Right lobe of liver (tissue), 6 donors: ENCODE data around the gene IGF2. TPM values are rescaled to one million over a fixed set of nuclear protein-coding genes. Genes with fewer than 3 reads are reported as not detected.

ENCODE experiments used
- ATAC-seq, 4 donors: fragments of 200-7000 bp; cut with Tn5 transposase; one replicate each; pipeline ENCODE4 v1.9.1; 2020; ENCODE audit warnings: mild to moderate bottlenecking in 4 of 4, moderate library complexity in 4 of 4
- DNase-seq, 3 donors: peaks; one replicate each; pipeline ENCODE4 v3.0.0-alpha.2; 2020
- H3K27ac ChIP-seq, 3 donors: fragments of 200-600 bp; one replicate each; pipeline ENCODE4 v1.8.0; 2022
- H3K27me3 ChIP-seq, 2 donors: fragments of 200-600 bp; one replicate each; pipeline ENCODE4 v1.8.0; 2022
- H3K36me3 ChIP-seq, 4 donors: fragments of 200-600 bp; sonication (generic) in 1 of 4; one replicate each; pipeline versions ENCODE4 v1.5.1 to v1.8.0; 2017 to 2022; ENCODE audit warnings: control low read depth in 1 of 4
- H3K4me1 ChIP-seq, 4 donors: fragments of 200-600 bp; sonication (generic) in 1 of 4; one replicate each; pipeline versions ENCODE4 v1.5.1 to v1.8.0; 2017 to 2022; ENCODE audit warnings: control low read depth in 1 of 4
- H3K4me3 ChIP-seq, 3 donors: fragments of 200-600 bp; one replicate each; pipeline ENCODE4 v1.8.0; 2022
- H3K9me3 ChIP-seq, 4 donors: fragments of 200-600 bp; sonication (generic) in 1 of 4; one replicate each; pipeline versions ENCODE4 v1.5.1 to v1.8.0; 2017 to 2022; ENCODE audit warnings: control low read depth in 1 of 4
- POLR2A ChIP-seq: fragments of 450-650 bp; IDR thresholded peaks from one replicate; pipeline ENCODE4 v1.6.1; 2017; ENCODE audit warnings: antibody characterized with exemption, mild to moderate bottlenecking
- WGBS: methylation state at CpG from one replicate; pipeline ENCODE4 v1.1.6; 2018; ENCODE audit warnings: low coverage, low lambda C conversion rate; ENCODE audit not compliant: insufficient coverage; ENCODE audit errors: missing lambda C conversion rate; 5-methylcytosine and 5-hydroxymethylcytosine counted together
- intact Hi-C, 2 donors: fragments of 100-400 bp; cut with DNase I; formaldehyde crosslinking; loops; one replicate each; pipeline versions ENCODE4 v1.11.2 to v1.14.1; 2022
- total RNA-seq, 6 experiments: library from RNA; depleted of rRNA in 2 of 6; stranded (reverse); fragments of >200 nt in 2 of 6; fragmentation: NEBNext Ultra II Directional in 3 of 6; extraction: Animal tissue kit (Norgen Biotek cat#: 25700) in 3 of 6; gene quantifications; one replicate each; pipeline versions ENCODE4 v1.1.0 to v1.2.4, GENCODE V29; 2016 to 2023
- TF ChIP-seq, protein P1 (sequence below), 4 donors: fragments of 200-600 bp in 3 of 4; fragments of 450-650 bp in 1 of 4; IDR thresholded peaks; one replicate each; pipeline versions ENCODE4 v1.5.1 to v1.8.0; 2016 to 2022; ENCODE audit warnings: antibody characterized with exemption in 4 of 4, mild to moderate bottlenecking in 2 of 4
- donor health status: DM: no; HTN: yes; CAD: no.
- donor health status: DM: no; HTN: no; CAD: no.
- donor health status: DM: no; HTN: no; CAD: no.
- donor health status: DM: no; HTN: yes; CAD: no.
- donor health status: DM: no; HTN: yes; CAD: no.

Gene IGF2
- total RNA-seq, 6 experiments from 2014 or later, result 86.6 to 289 (median 177) TPM

DNA sequence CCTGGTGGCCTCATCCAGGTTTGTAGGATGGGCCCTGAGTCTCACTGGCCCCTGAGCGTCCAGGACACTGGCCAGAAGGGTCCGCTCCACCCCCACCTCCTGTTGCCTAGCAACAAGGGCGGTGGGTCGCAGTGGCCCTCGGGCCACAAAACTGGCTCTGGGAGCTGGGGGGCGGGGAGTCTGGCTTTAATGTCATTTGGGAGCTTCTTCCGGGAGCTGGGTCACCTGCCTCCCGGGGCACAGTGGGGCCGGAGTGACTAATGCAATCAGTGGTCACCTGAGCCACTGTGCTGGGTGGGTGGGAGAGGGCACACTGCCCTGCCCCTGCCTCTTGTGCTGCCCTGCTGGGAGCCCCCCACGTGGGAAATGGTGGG is 29.8 kb upstream of the IGF2 start:
- Histone ChIP-seq H3K4me3 (no peak overlapping the region), H3K27me3 (no peaks in the 10 kb centered on the region), H3K36me3 (no peaks in the 10 kb centered on the region), H3K4me1 (peaks cover 0 to 23% (median 0%) of the 10 kb centered on the region in 4 donors), H3K9me3 (no peaks in the 10 kb centered on the region), H3K27ac (no peak overlapping the region)
- ATAC-seq, result peak in 1 of 4 donors; percentile 25
- WGBS, result no CpG with 5 or more reads among the region's 10 CpGs
- intact Hi-C loops, result no loop called here
- no peak for DNase-seq
- TF ChIP-seq, protein P1, sequence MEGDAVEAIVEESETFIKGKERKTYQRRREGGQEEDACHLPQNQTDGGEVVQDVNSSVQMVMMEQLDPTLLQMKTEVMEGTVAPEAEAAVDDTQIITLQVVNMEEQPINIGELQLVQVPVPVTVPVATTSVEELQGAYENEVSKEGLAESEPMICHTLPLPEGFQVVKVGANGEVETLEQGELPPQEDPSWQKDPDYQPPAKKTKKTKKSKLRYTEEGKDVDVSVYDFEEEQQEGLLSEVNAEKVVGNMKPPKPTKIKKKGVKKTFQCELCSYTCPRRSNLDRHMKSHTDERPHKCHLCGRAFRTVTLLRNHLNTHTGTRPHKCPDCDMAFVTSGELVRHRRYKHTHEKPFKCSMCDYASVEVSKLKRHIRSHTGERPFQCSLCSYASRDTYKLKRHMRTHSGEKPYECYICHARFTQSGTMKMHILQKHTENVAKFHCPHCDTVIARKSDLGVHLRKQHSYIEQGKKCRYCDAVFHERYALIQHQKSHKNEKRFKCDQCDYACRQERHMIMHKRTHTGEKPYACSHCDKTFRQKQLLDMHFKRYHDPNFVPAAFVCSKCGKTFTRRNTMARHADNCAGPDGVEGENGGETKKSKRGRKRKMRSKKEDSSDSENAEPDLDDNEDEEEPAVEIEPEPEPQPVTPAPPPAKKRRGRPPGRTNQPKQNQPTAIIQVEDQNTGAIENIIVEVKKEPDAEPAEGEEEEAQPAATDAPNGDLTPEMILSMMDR (IDR thresholded peaks at IDR 0.05), result no peak
- no peak for TF ChIP-seq POLR2A

DNA sequence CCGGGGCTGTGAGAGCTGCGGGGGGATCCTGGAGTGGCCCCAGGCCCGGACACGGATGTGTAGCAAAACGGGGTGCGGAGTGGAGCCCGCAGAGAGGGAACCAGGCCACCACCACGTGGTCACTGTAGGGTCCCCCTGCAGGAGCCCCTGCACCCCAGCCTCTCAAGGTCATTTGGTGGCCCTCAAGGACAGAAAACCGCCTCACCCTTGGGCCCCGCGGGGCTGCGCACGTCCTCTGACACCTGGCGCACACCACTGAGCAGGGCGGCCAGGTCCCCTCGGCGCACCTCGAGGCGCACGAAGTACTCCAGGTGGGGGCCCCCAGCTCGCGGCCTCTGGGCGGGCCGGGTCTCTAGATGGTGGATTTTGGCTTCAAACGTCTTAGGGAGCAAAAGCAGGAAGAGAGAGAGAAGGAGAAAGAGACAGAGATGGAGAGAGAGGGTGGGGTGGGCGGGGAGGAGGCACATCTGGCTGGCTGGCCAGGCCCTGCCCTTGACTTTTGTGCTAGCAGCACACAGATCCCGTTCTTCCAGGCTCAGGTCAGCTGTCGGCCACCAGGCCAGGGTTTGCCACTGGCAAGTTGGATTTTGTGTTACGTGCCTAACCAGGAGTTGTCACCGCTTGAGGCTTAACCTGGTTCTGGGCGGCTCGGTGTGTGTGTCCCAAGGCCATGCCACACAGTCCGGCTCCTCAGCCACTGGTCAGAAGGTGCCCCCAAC is 29.3 kb upstream of the IGF2 start:
- Histone ChIP-seq H3K27me3 (no peaks in the 10 kb centered on the region), H3K4me3 (no peak overlapping the region), H3K36me3 (no peaks in the 10 kb centered on the region), H3K27ac (no peak overlapping the region), H3K9me3 (no peaks in the 10 kb centered on the region), H3K4me1 (peaks cover 0 to 23% (median 0%) of the 10 kb centered on the region in 4 donors)
- intact Hi-C loops, result no loop called here
- ATAC-seq (peak in 3 of 4 donors; percentile 10 to 48 (median 23)), DNase-seq (no peak)
- 78% methylated on average over 7 of the region's 33 CpGs for WGBS
- TF ChIP-seq, protein P1 (IDR thresholded peaks at IDR 0.05), result no peak
- TF ChIP-seq POLR2A, result no peak

DNA sequence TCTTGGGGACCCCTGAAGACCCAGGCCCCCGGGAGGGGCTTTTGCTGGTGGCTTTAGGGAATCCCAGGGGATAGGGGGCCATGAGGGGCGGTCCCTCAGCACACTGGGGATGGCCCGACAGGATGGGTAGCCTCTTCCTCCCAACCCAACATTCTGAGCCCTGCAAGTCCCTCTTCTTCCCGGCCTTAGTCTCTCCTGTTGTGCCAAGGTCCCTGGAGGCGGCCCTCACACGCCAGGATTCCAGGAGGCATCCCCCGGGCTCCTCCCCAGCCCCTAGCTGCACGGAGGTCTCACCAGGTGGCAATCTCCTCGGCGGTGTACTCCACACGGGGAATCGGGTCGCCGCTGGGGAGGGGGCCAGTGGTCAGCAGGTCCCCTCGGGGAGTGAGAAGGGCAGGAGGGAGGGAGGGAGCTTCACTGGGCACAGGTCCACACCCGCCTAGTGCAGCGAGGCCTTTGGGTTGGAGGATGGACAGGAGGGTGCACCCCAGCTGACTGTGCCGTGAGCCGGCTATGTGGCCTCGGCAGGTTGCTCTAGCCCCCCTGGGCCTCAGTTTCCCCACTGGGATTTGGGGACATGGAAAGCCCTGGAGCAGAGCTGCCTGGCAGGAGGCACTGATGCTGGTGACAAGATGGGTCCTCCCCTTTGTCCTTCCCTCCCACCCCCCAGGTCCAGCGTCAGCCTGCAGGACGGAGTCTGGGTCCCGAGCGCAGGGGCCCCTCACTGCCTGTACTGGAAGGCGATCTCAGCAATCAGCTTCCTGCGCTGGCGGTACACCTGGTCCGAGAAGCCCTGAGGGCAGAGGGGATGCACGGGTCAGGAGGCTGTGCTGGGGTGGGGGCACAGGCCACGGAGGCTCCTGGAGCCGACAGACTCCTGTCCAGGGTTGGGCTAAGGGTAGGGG is 28.2 kb upstream of the IGF2 start:
- intact Hi-C loops, result no loop called here
- no peaks in the 10 kb centered on the region for H3K27me3 ChIP-seq

DNA sequence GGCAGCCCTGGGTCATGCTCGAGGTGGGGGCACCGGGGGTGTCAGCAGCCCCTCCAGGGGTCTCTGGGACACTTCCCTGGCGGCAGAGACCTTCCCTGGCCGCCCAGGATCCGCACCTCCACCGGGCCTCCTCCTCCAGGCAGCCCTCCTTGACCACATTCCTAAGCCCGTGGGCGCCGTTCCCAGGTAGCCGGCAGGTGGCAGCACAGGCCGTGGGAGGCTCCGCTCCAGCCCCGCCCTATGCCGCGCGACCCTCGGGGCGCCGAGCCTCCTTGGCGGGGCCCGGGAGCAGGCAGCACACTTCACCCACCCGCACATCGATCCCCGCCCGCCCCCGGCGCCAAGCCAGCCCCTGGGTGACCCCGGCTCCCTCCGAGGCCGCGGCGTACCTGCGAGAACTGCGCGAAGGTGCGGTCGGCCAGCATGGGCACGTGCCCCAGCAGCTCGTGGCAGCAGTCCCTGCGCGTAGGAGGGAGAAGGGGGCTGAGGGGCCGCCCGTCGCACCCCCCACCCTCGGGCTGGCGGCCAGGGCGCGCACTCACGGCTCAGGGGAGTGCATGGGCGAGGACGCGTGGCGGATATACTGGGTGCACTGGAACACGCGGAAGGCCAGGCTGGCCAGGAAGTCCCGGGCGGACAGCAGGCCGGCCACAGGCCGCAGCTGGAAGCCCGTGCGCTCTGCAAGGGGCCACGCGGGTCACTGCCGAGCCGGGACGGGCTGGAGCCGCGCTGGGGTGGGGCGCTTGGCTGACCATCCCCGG is 27.1 kb upstream of the IGF2 start:
- Histone ChIP-seq H3K4me1 (peaks cover 0 to 23% (median 0%) of the 10 kb centered on the region in 4 donors), H3K9me3 (no peaks in the 10 kb centered on the region), H3K4me3 (peak overlapping the region in 1 of 3 donors; percentile 16), H3K36me3 (no peaks in the 10 kb centered on the region), H3K27ac (peak overlapping the region in 1 of 3 donors; percentile 18), H3K27me3 (no peaks in the 10 kb centered on the region)
- DNase-seq, result peak in 1 of 3 donors; percentile 71
- intact Hi-C loops, result no loop called here
- 3% methylated on average over 6 of the region's 70 CpGs for WGBS
- TF ChIP-seq POLR2A, result no peak
- TF ChIP-seq, protein P1 (IDR thresholded peaks at IDR 0.05), result peak; percentile 63 to 76 (median 68)
- peak; percentile 56 to 65 (median 62) for ATAC-seq

More for the DNA sequence above, 28.2 kb upstream of the IGF2 start:
- H3K4me1 ChIP-seq, result peaks cover 0 to 23% (median 0%) of the 10 kb centered on the region in 4 donors
- H3K4me3 ChIP-seq, result no peak overlapping the region
- 30% methylated on average over 5 of the region's 31 CpGs for WGBS
- no peak overlapping the region for H3K27ac ChIP-seq
- no peak for TF ChIP-seq POLR2A
- TF ChIP-seq, protein P1 (IDR thresholded peaks at IDR 0.05), result no peak
- ATAC-seq, result no peak
- no peaks in the 10 kb centered on the region for H3K9me3 ChIP-seq
- no peaks in the 10 kb centered on the region for H3K36me3 ChIP-seq
- DNase-seq, result no peak
